MCF 10A (cell line): ENCODE measurements around the gene GNAO1. TPM values are rescaled to one million over a fixed set of nuclear protein-coding genes. Genes with fewer than 3 reads are reported as not detected.

Experiments
- BruUV-seq: library from RNA; stranded (reverse); fragments of 400-500 nt; replicated peaks from 2 replicates; lab custom pipeline; 2021; lab: Mats Ljungman, UMichigan
- CTCF ChIA-PET: fragments of 300-600 bp; sonication (Branson Sonifier 250); formaldehyde crosslinking; extraction: SDS; loops from one replicate; lab custom pipeline; 2021; ENCODE audit warnings: antibody characterized with exemption, inconsistent platforms; lab: Yijun Ruan, JAX
- POLR2A ChIA-PET: fragments of 300-600, 350-650 bp; sonication (Branson Sonifier 250); formaldehyde crosslinking; extraction: SDS; loops from one replicate; lab custom pipeline; 2020; ENCODE audit warnings: antibody characterized with exemption, inconsistent platforms; lab: Yijun Ruan, JAX
- DNase-seq: peaks from one replicate; pipeline ENCODE4 v3.0.0-alpha.2; 2018; ENCODE audit not compliant: unreplicated experiment
- H3K27ac Mint-ChIP-seq: one replicate; pipeline ENCODE4 v1.8.0; 2022; ENCODE audit warnings: mild to moderate bottlenecking, low read depth, mixed read lengths; ENCODE audit not compliant: unreplicated experiment
- H3K27me3 Mint-ChIP-seq: one replicate; pipeline ENCODE4 v1.8.0; 2022; ENCODE audit warnings: mixed read lengths; ENCODE audit not compliant: insufficient read depth, unreplicated experiment
- H3K36me3 Mint-ChIP-seq: one replicate; pipeline ENCODE4 v1.8.0; 2022; ENCODE audit warnings: mild to moderate bottlenecking, moderate library complexity, mixed read lengths; ENCODE audit not compliant: insufficient read depth, unreplicated experiment
- H3K4me1 Mint-ChIP-seq: one replicate; pipeline ENCODE4 v1.8.0; 2022; ENCODE audit warnings: mixed read lengths; ENCODE audit not compliant: insufficient read depth, unreplicated experiment
- H3K4me3 Mint-ChIP-seq: one replicate; pipeline ENCODE4 v1.8.0; 2022; ENCODE audit warnings: mild to moderate bottlenecking, moderate library complexity, mixed read lengths; ENCODE audit not compliant: unreplicated experiment
- H3K9me3 Mint-ChIP-seq: one replicate; pipeline ENCODE4 v1.8.0; 2022; ENCODE audit warnings: mixed read lengths; ENCODE audit not compliant: unreplicated experiment
- CTCF ChIP-seq: fragments of 200-600 bp; IDR thresholded peaks from one replicate; pipeline ENCODE4 v1.8.0; 2022; ENCODE audit warnings: antibody characterized with exemption, mild to moderate bottlenecking; ENCODE audit not compliant: unreplicated experiment
- intact Hi-C: fragments of 100-400 bp; cut with micrococcal nuclease; formaldehyde crosslinking; loops from 2 replicates; pipeline ENCODE4 v1.14.1; 2022
- total RNA-seq: library from RNA; stranded (reverse); gene quantifications from 2 replicates; pipeline ENCODE4 v1.2.3, GENCODE V29; 2022

Gene GNAO1
- total RNA-seq, 1 experiment from 2014 or later, result 0.44 TPM

DNA sequence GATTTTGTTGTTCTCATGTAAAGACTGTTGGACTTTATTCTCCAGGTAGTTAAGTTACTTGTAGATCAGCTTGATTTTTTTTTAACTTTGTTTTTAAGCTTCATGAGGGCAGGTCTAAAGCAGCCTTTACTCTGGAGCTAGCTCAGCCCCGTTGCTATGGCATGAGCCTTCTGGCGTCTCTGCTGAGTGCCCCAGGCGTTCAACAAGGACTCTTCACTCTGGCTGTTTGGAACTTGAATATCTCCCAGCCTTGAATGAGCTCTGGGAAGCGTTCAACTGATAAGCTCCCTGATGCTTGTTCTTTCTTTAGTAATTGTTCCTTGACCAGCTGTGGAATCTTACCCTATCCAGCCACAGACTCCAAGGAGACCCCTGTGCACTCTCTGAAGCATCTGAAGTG lies 82.3 kb downstream of the GNAO1 start:
- no peaks in the 10 kb centered on the region for H3K36me3 Mint-ChIP-seq
- no peak for DNase-seq
- no peaks in the 10 kb centered on the region for H3K9me3 Mint-ChIP-seq
- CTCF ChIA-PET, result interaction anchor here (0.9 kb wide), 1 partner anchor 45 kb away, joined by 3 read pairs; no protein-coding TSS in a partner anchor
- H3K27ac Mint-ChIP-seq, result no peak overlapping the region
- POLR2A ChIA-PET, result interaction anchor here (0.6 kb wide), 1 partner anchor 10 kb away, joined by 3 read pairs; no protein-coding TSS in a partner anchor
- no peaks in the 10 kb centered on the region for H3K4me1 Mint-ChIP-seq
- H3K4me3 Mint-ChIP-seq, result no peak overlapping the region
- no peak for TF ChIP-seq CTCF
- peaks cover 55% of the 10 kb centered on the region for H3K27me3 Mint-ChIP-seq
- no TSS peak for BruUV-seq
- intact Hi-C loops, result no loop called here

DNA sequence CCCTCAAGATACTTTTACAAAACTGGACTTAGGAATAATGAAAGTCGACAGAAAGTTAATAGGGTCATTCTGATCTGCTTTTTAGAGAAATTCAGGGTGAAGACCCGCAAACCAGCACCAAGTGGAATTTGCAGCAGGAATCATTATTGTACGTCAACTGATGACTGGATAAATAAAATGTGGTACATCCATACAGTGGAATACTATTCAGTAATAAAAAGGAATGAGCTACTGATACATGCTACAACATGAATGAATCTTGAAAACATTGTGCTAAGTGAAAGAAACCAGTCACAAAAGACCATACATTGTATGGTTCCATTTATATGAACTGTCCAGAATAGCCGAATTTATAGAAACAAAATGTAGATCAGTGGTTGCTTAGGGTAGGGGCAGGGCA lies 83.1 kb downstream of the GNAO1 start:
- H3K27me3 Mint-ChIP-seq, result peaks cover 51% of the 10 kb centered on the region
- BruUV-seq, result no TSS peak
- no peaks in the 10 kb centered on the region for H3K36me3 Mint-ChIP-seq
- intact Hi-C loops, result no loop called here
- no peak overlapping the region for H3K4me3 Mint-ChIP-seq
- H3K9me3 Mint-ChIP-seq, result no peaks in the 10 kb centered on the region
- CTCF ChIA-PET, result interaction anchor here (1.0 to 1.1 kb wide), 2 partner anchors 13 to 233 kb away, joined by 3 read pairs; no protein-coding TSS in a partner anchor
- POLR2A ChIA-PET, result interaction anchor here (0.6 kb wide), 1 partner anchor 9 kb away, joined by 3 read pairs; no protein-coding TSS in a partner anchor
- no peaks in the 10 kb centered on the region for H3K4me1 Mint-ChIP-seq
- no peak for DNase-seq
- no peak for TF ChIP-seq CTCF
- no peak overlapping the region for H3K27ac Mint-ChIP-seq

- DNase-seq, result no peak
- H3K9me3 Mint-ChIP-seq, result no peaks in the 10 kb centered on the region
- H3K27me3 Mint-ChIP-seq, result peaks cover 54% of the 10 kb centered on the region
- no TSS peak for BruUV-seq
- intact Hi-C loops, result no loop called here
- no peak overlapping the region for H3K4me3 Mint-ChIP-seq
- H3K4me1 Mint-ChIP-seq, result no peaks in the 10 kb centered on the region
- H3K27ac Mint-ChIP-seq, result no peak overlapping the region
- TF ChIP-seq CTCF, result no peak
- CTCF ChIA-PET, result interaction anchor here (1.0 to 1.1 kb wide), 2 partner anchors 12 to 234 kb away, joined by 3 read pairs; no protein-coding TSS in a partner anchor
- POLR2A ChIA-PET, result no interaction called here
- no peaks in the 10 kb centered on the region for H3K36me3 Mint-ChIP-seq
Observed at GRCh38 chr16:56275076-56275475, 83.8 kb downstream of the GNAO1 start.

GRCh38 chr16:56275801-56276200 lies 84.5 kb downstream of the GNAO1 start:
- H3K27ac Mint-ChIP-seq, result no peak overlapping the region
- H3K27me3 Mint-ChIP-seq, result peaks cover 60% of the 10 kb centered on the region
- intact Hi-C loops, result no loop called here
- H3K36me3 Mint-ChIP-seq, result no peaks in the 10 kb centered on the region
- no TSS peak for BruUV-seq
- no peaks in the 10 kb centered on the region for H3K9me3 Mint-ChIP-seq
- ChIA-PET CTCF (interaction anchor here (1.6 kb wide), 1 partner anchor 14 kb away, joined by 8 read pairs; no protein-coding TSS in a partner anchor), POLR2A (no interaction called here)
- no peak for TF ChIP-seq CTCF
- no peak for DNase-seq
- no peaks in the 10 kb centered on the region for H3K4me1 Mint-ChIP-seq
- H3K4me3 Mint-ChIP-seq, result no peak overlapping the region
